HepG2 (cell line): Measurements from ENCODE around the gene TPD52L2. TPM values are rescaled to one million over a fixed set of nuclear protein-coding genes. Genes with fewer than 3 reads are reported as not detected.
A peak's percentile ranks its signal among the peaks of the same experiment; 100 is the strongest.

ENCODE experiments used
- ADNP ChIP-seq: sonication (generic); formaldehyde crosslinking; IDR thresholded peaks from 2 replicates; pipeline ENCODE4 v1.4.0; 2020; ENCODE audit warnings: missing genetic modification reagents
- GLI4 ChIP-seq: sonication (generic); formaldehyde crosslinking; IDR thresholded peaks from 2 replicates; pipeline ENCODE4 v1.5.1; 2020; ENCODE audit warnings: missing genetic modification reagents, mild to moderate bottlenecking, moderate library complexity, borderline replicate concordance
- KDM5B ChIP-seq: sonication (generic); formaldehyde crosslinking; IDR thresholded peaks from 2 replicates; pipeline ENCODE4 v1.4.0; 2020; ENCODE audit warnings: missing genetic modification reagents, mild to moderate bottlenecking, borderline replicate concordance
- KLF16 ChIP-seq, 2 experiments: sonication (generic) in 1 of 2; formaldehyde crosslinking in 1 of 2; IDR thresholded peaks; 2 replicates each; pipeline versions ENCODE4 v1.6.1 to v1.8.0; 2016 to 2023; ENCODE audit warnings: missing genetic modification reagents in 2 of 2, missing compliant biosample characterization in 1 of 2
- POLR2AphosphoS2 ChIP-seq: IDR thresholded peaks from 2 replicates; pipeline ENCODE4 v1.6.1; 2011; ENCODE audit warnings: low read depth, low read length, improper control_type of control experiment
- TMF1 ChIP-seq: sonication (generic); formaldehyde crosslinking; IDR thresholded peaks from 2 replicates; pipeline ENCODE4 v1.8.1; 2022; ENCODE audit warnings: low read depth, missing genetic modification reagents
- XBP1 ChIP-seq: sonication (generic); formaldehyde crosslinking; IDR thresholded peaks from 2 replicates; pipeline ENCODE4 v1.5.0; 2020; ENCODE audit warnings: missing genetic modification reagents
- ZFAT ChIP-seq: sonication (generic); formaldehyde crosslinking; conservative IDR thresholded peaks from 2 replicates; pipeline ENCODE4 v1.8.1; 2023; ENCODE audit warnings: missing genetic modification reagents, inconsistent platforms
- ZFP36L1 ChIP-seq: sonication (generic); formaldehyde crosslinking; IDR thresholded peaks from 2 replicates; pipeline ENCODE4 v1.8.0; 2022; ENCODE audit warnings: mild to moderate bottlenecking, missing genetic modification reagents, moderate library complexity
- ZNF10 ChIP-seq: sonication (generic); formaldehyde crosslinking; IDR thresholded peaks from 2 replicates; pipeline ENCODE4 v1.4.0; 2020; ENCODE audit warnings: mild to moderate bottlenecking, low read depth, missing genetic modification reagents, borderline replicate concordance
- ZNF24 ChIP-seq: fragments of 450-650 bp; IDR thresholded peaks from 2 replicates; pipeline ENCODE4 v1.6.1; 2017; ENCODE audit warnings: antibody characterized with exemption, mild to moderate bottlenecking
- ZNF264 ChIP-seq: sonication (generic); formaldehyde crosslinking; IDR thresholded peaks from 2 replicates; pipeline ENCODE4 v1.4.0; 2020; ENCODE audit warnings: missing genetic modification reagents
- ZNF501 ChIP-seq: sonication (generic); formaldehyde crosslinking; IDR thresholded peaks from 2 replicates; pipeline ENCODE4 v1.5.1; 2020; ENCODE audit warnings: mild to moderate bottlenecking, moderate library complexity, missing genetic modification reagents
- ZNF780A ChIP-seq: sonication (generic); formaldehyde crosslinking; IDR thresholded peaks from 2 replicates; pipeline ENCODE4 v1.8.0; 2022; ENCODE audit warnings: mild to moderate bottlenecking, missing genetic modification reagents, moderate library complexity
- ZNF816 ChIP-seq: sonication (generic); formaldehyde crosslinking; IDR thresholded peaks from 2 replicates; pipeline ENCODE4 v1.8.0; 2022; ENCODE audit warnings: missing genetic modification reagents, mild to moderate bottlenecking, borderline replicate concordance
- polyA plus RNA-seq, 8 experiments: library from polyadenylated mRNA; depleted of rRNA in 3 of 8; stranded (reverse) in 7 of 8; unstranded in 1 of 8; fragments of >200 nt; fragmentation: Illumina TruSeq in 4 of 8; extraction: Trizol in 4 of 8; gene quantifications; 2 replicates each; pipeline versions ENCODE4 v1.2.1 to v1.2.3, GENCODE V29; 2011 to 2016; ENCODE audit warnings: low read depth in 4 of 8, missing spikeins in 1 of 8, mixed read lengths in 1 of 8; ENCODE audit not compliant: insufficient read depth in 1 of 8
- total RNA-seq, 5 experiments: library from RNA; depleted of rRNA; stranded (reverse); fragments of >200 nt; fragmentation: Illumina TruSeq; extraction: Trizol; gene quantifications; 2 replicates each; pipeline ENCODE4 v1.2.3, GENCODE V29; 2016; ENCODE audit warnings: low read depth in 1 of 5
- TF ChIP-seq, protein P1 (sequence below): sonication (generic); formaldehyde crosslinking; IDR thresholded peaks from 2 replicates; pipeline ENCODE4; 2020; ENCODE audit warnings: missing genetic modification reagents, mild to moderate bottlenecking, borderline replicate concordance
- TF ChIP-seq, protein P2 (sequence below): IDR thresholded peaks from 2 replicates; pipeline ENCODE4 v1.6.1; 2016
- TF ChIP-seq, protein P3 (sequence below): sonication (generic); formaldehyde crosslinking; IDR thresholded peaks from 2 replicates; pipeline ENCODE4 v1.5.1; 2020; ENCODE audit warnings: missing genetic modification reagents, mild to moderate bottlenecking, borderline replicate concordance
- TF ChIP-seq, protein P4 (sequence below): sonication (generic); formaldehyde crosslinking; IDR thresholded peaks from 2 replicates; pipeline ENCODE4 v1.8.1; 2023; ENCODE audit warnings: missing genetic modification reagents, inconsistent platforms, borderline replicate concordance
- TF ChIP-seq, protein P5 (sequence below): sonication (generic); formaldehyde crosslinking; IDR thresholded peaks from 2 replicates; pipeline ENCODE4 v1.8.0; 2022; ENCODE audit warnings: missing genetic modification reagents, mild to moderate bottlenecking, borderline replicate concordance

TPD52L2 gene
- total and polyA plus RNA-seq, 2 of the 13 experiments (the other 11 are each of a cell fraction or from before 2014, with no cell fraction given), result 156 to 184 TPM

DNA sequence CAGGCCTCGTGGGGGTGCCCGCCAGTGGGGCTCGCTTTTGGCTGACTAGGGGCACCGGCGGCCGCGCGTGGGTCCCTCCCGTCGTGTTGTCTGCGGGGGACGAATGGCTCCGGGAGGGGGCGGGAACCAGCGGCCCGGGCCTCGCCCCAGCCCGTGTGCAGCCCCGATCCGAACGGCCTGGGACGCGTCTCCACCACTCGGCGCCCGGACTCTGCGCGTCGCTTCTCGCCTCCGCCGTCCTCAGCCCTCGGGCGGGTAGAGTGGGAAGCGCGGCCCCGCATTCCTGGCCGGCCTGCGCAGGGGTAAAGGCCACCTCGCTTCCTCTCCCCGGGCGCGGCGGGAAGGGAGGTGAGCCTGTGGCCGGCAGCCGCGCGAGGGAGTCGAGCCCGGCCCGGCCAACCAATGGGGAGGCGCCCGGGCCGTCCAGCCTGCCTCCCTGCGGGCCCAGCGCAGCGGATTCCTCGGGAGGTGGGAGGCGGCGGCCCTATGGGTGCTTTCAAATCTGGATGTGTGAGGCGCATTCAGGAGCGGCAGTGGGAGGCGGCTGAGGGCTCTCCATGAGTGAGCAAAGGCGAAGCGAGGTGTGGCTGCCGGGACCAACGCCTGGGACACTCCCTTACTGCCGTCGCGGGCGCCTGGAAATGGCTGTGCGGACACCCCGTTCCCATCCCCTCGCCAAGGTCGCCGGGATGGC, 32.9 kb upstream of the TPD52L2 start (continued):
- TF ChIP-seq TMF1 (CRISPR knock-in tag), result no peak; the same call in 1 of the 2 replicates
- TF ChIP-seq ADNP (CRISPR knock-in tag), result no peak
- TF ChIP-seq ZNF24, result no peak
- TF ChIP-seq ZNF780A (CRISPR knock-in tag), result no peak
- no peak for TF ChIP-seq POLR2AphosphoS2
- 0 out of 2 replicates have a peak, but pooled peaks have one; percentile 57 for TF ChIP-seq ZFAT
- TF ChIP-seq ZNF816 (CRISPR knock-in tag), result no peak
- TF ChIP-seq, protein P1, sequence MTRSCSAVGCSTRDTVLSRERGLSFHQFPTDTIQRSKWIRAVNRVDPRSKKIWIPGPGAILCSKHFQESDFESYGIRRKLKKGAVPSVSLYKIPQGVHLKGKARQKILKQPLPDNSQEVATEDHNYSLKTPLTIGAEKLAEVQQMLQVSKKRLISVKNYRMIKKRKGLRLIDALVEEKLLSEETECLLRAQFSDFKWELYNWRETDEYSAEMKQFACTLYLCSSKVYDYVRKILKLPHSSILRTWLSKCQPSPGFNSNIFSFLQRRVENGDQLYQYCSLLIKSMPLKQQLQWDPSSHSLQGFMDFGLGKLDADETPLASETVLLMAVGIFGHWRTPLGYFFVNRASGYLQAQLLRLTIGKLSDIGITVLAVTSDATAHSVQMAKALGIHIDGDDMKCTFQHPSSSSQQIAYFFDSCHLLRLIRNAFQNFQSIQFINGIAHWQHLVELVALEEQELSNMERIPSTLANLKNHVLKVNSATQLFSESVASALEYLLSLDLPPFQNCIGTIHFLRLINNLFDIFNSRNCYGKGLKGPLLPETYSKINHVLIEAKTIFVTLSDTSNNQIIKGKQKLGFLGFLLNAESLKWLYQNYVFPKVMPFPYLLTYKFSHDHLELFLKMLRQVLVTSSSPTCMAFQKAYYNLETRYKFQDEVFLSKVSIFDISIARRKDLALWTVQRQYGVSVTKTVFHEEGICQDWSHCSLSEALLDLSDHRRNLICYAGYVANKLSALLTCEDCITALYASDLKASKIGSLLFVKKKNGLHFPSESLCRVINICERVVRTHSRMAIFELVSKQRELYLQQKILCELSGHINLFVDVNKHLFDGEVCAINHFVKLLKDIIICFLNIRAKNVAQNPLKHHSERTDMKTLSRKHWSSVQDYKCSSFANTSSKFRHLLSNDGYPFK (CRISPR knock-in tag), result no peak
- TF ChIP-seq ZNF10, result no peak
- TF ChIP-seq ZNF501 (CRISPR knock-in tag), result peak; percentile 86
- TF ChIP-seq KDM5B, result peak; percentile 87
- TF ChIP-seq ZFP36L1 (CRISPR knock-in tag), result no peak
- TF ChIP-seq, protein P2, sequence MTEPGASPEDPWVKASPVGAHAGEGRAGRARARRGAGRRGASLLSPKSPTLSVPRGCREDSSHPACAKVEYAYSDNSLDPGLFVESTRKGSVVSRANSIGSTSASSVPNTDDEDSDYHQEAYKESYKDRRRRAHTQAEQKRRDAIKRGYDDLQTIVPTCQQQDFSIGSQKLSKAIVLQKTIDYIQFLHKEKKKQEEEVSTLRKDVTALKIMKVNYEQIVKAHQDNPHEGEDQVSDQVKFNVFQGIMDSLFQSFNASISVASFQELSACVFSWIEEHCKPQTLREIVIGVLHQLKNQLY (CRISPR knock-in tag), result no peak
- peak; percentile 45 to 56; a peak in 2 of 4 replicates for TF ChIP-seq KLF16 (CRISPR knock-in tag; IDR thresholded peaks at IDR 0.05)
- TF ChIP-seq GLI4 (CRISPR knock-in tag), result peak; percentile 70; the same call in 1 of the 2 replicates
- TF ChIP-seq, protein P3, sequence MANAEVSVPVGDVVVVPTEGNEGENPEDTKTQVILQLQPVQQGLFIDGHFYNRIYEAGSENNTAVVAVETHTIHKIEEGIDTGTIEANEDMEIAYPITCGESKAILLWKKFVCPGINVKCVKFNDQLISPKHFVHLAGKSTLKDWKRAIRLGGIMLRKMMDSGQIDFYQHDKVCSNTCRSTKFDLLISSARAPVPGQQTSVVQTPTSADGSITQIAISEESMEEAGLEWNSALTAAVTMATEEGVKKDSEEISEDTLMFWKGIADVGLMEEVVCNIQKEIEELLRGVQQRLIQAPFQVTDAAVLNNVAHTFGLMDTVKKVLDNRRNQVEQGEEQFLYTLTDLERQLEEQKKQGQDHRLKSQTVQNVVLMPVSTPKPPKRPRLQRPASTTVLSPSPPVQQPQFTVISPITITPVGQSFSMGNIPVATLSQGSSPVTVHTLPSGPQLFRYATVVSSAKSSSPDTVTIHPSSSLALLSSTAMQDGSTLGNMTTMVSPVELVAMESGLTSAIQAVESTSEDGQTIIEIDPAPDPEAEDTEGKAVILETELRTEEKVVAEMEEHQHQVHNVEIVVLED (CRISPR knock-in tag), result peak; percentile 36; the same call in 1 of the 2 replicates
- peak; percentile 67; the same call in 1 of the 2 replicates for TF ChIP-seq ZNF264 (CRISPR knock-in tag)
- no peak for TF ChIP-seq XBP1 (CRISPR knock-in tag)
- TF ChIP-seq, protein P4, sequence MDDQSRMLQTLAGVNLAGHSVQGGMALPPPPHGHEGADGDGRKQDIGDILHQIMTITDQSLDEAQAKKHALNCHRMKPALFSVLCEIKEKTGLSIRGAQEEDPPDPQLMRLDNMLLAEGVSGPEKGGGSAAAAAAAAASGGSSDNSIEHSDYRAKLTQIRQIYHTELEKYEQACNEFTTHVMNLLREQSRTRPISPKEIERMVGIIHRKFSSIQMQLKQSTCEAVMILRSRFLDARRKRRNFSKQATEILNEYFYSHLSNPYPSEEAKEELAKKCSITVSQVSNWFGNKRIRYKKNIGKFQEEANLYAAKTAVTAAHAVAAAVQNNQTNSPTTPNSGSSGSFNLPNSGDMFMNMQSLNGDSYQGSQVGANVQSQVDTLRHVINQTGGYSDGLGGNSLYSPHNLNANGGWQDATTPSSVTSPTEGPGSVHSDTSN (CRISPR knock-in tag), result no peak
- TF ChIP-seq, protein P5, sequence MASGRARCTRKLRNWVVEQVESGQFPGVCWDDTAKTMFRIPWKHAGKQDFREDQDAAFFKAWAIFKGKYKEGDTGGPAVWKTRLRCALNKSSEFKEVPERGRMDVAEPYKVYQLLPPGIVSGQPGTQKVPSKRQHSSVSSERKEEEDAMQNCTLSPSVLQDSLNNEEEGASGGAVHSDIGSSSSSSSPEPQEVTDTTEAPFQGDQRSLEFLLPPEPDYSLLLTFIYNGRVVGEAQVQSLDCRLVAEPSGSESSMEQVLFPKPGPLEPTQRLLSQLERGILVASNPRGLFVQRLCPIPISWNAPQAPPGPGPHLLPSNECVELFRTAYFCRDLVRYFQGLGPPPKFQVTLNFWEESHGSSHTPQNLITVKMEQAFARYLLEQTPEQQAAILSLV, result peak; percentile 61; the same call in 1 of the 2 replicates
